ENCODE results near the gene ANKRD11. TPM values are rescaled to one million over a fixed set of nuclear protein-coding genes. Genes with fewer than 3 reads are reported as not detected.
A peak's percentile ranks its signal among the peaks of the same experiment; 100 is the strongest.

The ANKRD11 gene
- total RNA-seq, 4 donors from 2014 or later, result 67.0 to 107 (median 88.9) TPM

DNA sequence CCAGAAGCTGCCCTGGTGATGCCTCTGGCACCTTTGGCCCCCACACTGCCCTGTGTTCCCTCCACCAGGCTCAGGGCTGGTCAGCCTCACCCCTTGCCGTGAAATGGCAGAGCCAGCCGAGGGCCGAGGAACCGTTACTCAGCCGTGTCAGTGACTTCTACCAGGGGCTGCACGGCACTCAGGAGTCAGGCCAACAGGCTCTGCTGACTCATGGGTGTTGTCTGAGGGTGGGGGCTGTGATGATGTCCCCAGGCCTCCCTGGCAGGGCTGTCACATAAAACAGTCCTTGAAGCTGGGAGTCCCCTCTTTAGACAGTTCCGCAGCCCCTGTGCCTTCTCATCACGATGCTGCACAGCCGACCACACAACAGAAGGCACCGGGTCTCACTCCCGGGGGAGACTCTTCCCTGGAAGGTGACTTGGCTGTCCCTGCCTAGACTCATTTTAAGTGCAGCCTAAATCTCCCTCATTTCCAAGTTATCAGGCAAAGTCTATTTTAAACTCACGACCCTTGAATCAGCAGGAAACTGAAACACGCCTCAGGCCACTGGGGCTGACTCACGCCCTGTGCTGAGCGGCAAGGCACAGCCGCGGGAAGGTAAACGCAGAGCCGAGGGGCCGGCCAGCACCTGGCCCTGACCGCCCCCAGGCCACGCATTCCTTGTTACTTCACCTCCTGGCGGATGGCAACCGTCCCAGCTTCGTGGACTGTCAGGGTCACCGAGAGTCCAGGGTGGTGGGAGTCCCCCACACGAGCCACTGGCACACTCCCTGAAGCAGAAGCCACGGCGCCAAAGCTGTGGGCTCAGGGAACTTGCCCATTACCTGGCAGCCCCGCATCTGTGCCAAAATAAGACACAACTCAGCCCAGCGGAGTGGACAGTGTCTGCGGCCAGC lies 170.2 kb downstream of the ANKRD11 start:
- Histone ChIP-seq H3K27ac (peak overlapping the region; percentile 5 to 87 (median 78)), H3K36me3 (peaks cover 0 to 8% of the 10 kb centered on the region in 2 donors), H3K27me3 (no peaks in the 10 kb centered on the region), H3K9me3 (no peaks in the 10 kb centered on the region), H3K4me1 (peaks cover 0 to 100% (median 85%) of the 10 kb centered on the region in 3 donors), H3K4me3 (peak overlapping the region in 1 of 2 donors; percentile 29)
- peak; percentile 34 for ATAC-seq
- WGBS, 2 donors (ENCODE audit: low coverage in 1 of 2), result 10% methylated on average over 2 of the region's 32 CpGs; no CpG with 5 or more reads in 1 of the 2 donors
- TF ChIP-seq POLR2A (IDR thresholded peaks at IDR 0.05), result no peak
- TF ChIP-seq, protein P1, sequence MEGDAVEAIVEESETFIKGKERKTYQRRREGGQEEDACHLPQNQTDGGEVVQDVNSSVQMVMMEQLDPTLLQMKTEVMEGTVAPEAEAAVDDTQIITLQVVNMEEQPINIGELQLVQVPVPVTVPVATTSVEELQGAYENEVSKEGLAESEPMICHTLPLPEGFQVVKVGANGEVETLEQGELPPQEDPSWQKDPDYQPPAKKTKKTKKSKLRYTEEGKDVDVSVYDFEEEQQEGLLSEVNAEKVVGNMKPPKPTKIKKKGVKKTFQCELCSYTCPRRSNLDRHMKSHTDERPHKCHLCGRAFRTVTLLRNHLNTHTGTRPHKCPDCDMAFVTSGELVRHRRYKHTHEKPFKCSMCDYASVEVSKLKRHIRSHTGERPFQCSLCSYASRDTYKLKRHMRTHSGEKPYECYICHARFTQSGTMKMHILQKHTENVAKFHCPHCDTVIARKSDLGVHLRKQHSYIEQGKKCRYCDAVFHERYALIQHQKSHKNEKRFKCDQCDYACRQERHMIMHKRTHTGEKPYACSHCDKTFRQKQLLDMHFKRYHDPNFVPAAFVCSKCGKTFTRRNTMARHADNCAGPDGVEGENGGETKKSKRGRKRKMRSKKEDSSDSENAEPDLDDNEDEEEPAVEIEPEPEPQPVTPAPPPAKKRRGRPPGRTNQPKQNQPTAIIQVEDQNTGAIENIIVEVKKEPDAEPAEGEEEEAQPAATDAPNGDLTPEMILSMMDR (IDR thresholded peaks at IDR 0.05), result no peak
- TF ChIP-seq POLR2AphosphoS5 (IDR thresholded peaks at IDR 0.05), result no peak
- TF ChIP-seq EP300 (IDR thresholded peaks at IDR 0.05), result no peak

DNA sequence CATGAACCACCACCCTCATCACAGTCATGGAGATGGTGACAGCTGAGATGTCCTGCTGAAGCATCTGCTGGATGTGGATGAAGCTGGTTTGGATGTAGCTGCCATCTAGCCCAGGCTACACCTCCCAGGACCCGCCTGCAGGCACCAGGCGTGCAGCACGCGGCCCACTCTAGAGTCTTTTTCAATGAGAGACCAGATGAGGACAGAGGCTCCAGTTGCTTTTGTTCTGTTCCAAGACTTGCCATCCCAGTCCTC lies 170.8 kb downstream of the ANKRD11 start:
- Histone ChIP-seq H3K27me3 (no peaks in the 10 kb centered on the region), H3K27ac (peak overlapping the region; percentile 5 to 87 (median 78)), H3K4me1 (peaks cover 0 to 100% (median 84%) of the 10 kb centered on the region in 3 donors), H3K9me3 (no peaks in the 10 kb centered on the region), H3K36me3 (peaks cover 0 to 11% of the 10 kb centered on the region in 2 donors), H3K4me3 (peak overlapping the region in 1 of 2 donors; percentile 29)
- ATAC-seq, result no peak
- WGBS, 2 donors (ENCODE audit: low coverage in 1 of 2), result 95% methylated on average over 4 of the region's 4 CpGs; no CpG with 5 or more reads in 1 of the 2 donors
- TF ChIP-seq POLR2A (IDR thresholded peaks at IDR 0.05), result no peak
- TF ChIP-seq, protein P1 (IDR thresholded peaks at IDR 0.05), result no peak
- TF ChIP-seq POLR2AphosphoS5 (IDR thresholded peaks at IDR 0.05), result no peak

DNA sequence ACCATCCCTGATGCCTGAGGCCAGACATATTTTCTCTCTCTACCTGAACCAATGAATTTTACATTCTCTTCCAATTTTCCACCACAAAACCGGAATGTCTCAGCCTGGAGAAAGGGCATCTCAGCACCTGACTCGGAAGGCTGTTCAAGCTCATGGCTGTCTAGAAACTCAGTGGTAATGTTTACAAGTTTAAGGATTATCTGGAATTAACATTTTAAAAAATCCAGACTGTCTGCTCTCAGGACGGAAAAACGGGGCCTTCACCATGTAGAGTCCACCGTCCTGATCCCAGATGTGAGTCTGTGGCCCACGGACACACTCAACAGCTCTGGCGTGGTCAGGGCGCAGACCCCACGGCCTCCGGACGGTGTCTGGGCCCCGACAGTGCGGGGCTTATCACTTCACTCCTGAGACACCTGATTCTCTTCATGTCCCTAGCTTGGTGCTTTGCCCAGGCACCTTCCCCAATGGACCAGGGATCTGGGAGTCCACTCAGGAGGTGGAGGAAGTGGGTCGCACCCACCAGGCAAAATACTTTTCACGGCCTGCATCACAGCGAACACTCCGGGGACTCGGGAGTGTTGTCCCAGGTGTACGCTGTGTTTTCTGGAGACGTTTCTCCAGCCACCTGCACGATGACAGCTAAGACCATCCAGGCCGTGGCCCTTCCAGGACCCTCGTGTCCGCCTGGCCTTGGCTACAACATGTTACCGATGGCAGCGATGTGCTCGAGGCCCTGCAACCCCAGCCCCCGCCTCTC lies 171.3 kb downstream of the ANKRD11 start:
- Histone ChIP-seq H3K27me3 (no peaks in the 10 kb centered on the region), H3K27ac (peak overlapping the region in 3 of 4 donors; percentile 77 to 87 (median 79)), H3K9me3 (no peaks in the 10 kb centered on the region), H3K4me1 (peaks cover 0 to 100% (median 81%) of the 10 kb centered on the region in 3 donors), H3K4me3 (no peak overlapping the region), H3K36me3 (peaks cover 0 to 11% of the 10 kb centered on the region in 2 donors)
- TF ChIP-seq, protein P1 (IDR thresholded peaks at IDR 0.05), result no peak
- TF ChIP-seq POLR2AphosphoS5 (IDR thresholded peaks at IDR 0.05) (no peak), POLR2A (IDR thresholded peaks at IDR 0.05) (no peak), EP300 (IDR thresholded peaks at IDR 0.05) (no peak)
- WGBS, 2 donors (ENCODE audit: low coverage in 1 of 2), result 84 to 86% methylated on average over 11 to 16 of the region's 28 CpGs
- no peak for ATAC-seq

DNA sequence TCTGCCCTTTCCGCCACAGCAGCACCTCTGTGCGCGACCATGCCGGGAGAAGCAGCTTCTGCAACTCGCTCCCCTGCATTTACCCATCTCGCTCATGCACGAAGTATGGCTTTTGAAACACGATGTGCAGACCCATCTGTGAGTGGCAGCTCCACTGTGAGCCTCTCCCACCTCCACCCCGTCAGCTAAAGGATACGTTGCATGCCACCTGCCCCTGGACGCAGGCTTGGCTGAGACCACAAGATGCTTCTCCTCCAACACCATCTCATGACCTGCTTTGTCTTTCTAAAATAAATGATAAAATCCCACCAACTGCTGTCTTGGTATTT lies 172.0 kb downstream of the ANKRD11 start:
- no peaks in the 10 kb centered on the region for H3K9me3 ChIP-seq
- no peak overlapping the region for H3K4me3 ChIP-seq
- ATAC-seq, result no peak
- H3K27ac ChIP-seq, result no peak overlapping the region
- H3K36me3 ChIP-seq, result peaks cover 0 to 12% of the 10 kb centered on the region in 2 donors
- WGBS, 2 donors (ENCODE audit: low coverage in 1 of 2), result 92% methylated on average over 6 to 11 of the region's 11 CpGs
- no peaks in the 10 kb centered on the region for H3K27me3 ChIP-seq
- H3K4me1 ChIP-seq, result peaks cover 0 to 97% (median 77%) of the 10 kb centered on the region in 3 donors
- TF ChIP-seq, protein P1 (IDR thresholded peaks at IDR 0.05), result no peak
- no peak for TF ChIP-seq POLR2A (IDR thresholded peaks at IDR 0.05)
- TF ChIP-seq POLR2AphosphoS5 (IDR thresholded peaks at IDR 0.05), result no peak
- no peak for TF ChIP-seq EP300 (IDR thresholded peaks at IDR 0.05)
